ENCODE results near the gene GPR132.

GRCh38 chr14:105068818-105069217, 3.6 kb upstream of the GPR132 start:
- no peak for TF ChIP-seq CTCF (IDR thresholded peaks at IDR 0.05; ENCODE audit: low read length)
- no peak for TF ChIP-seq EZH2phosphoT487 (IDR thresholded peaks at IDR 0.05; ENCODE audit: low read length)
- TF ChIP-seq EZH2 (optimal IDR thresholded peaks at IDR 0.05; ENCODE audit: low read depth, low read length), result no peak
